GM21526 (cell line): ENCODE measurements around the gene RPS15.

Experiments
- ATAC-seq: cut with Tn5 transposase; IDR thresholded peaks from one replicate; pipeline ENCODE4 v1.9.1; 2021; ENCODE audit warnings: moderate library complexity; ENCODE audit not compliant: unreplicated experiment, low FRiP score

RPS15 gene

DNA sequence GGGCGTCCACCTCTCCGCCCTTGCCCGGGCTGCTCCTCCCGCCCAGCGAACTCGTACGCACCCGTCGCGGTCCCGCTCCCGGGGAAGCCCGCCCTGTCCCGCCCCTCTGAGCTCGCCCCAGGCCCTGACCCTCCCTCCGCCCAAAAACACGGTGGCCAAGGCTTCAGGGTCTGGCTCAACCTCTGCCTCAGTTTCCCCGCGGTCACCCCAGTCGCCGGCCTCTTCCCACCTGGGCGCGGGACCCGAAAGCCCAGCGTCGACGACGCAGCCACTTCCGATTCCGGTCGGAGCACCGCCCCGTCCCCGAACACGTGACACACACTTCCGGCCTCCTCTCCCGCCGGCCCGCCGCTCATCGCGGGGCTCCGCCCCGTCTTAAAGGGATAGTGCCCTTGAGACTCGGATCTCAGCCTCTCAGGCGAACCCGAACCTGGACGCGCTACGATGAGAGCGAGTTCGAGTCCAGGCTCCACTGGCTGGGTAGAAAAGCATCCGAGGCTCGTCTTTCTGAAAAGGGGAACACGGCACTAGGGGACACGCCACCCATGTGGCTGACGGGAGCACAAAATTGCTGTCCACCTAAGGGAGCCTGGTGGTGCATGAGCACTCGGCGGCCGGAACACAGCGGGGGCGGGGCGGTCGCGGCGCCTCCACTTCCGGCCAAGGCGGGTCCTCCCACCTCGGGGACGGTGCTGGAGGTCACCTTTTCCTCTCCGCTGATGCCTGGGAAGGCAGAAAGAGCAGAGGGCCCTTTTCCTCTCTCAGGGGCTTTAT lies 40.9 kb downstream of the RPS15 start, which contains the start of gene C19orf25:
Gene C19orf25 (minus strand): TSS at position 282 of the 774 bp plus-strand sequence. CDS start 312 bp downstream, outside the sequence.
- ATAC-seq, result peak; percentile 73

DNA sequence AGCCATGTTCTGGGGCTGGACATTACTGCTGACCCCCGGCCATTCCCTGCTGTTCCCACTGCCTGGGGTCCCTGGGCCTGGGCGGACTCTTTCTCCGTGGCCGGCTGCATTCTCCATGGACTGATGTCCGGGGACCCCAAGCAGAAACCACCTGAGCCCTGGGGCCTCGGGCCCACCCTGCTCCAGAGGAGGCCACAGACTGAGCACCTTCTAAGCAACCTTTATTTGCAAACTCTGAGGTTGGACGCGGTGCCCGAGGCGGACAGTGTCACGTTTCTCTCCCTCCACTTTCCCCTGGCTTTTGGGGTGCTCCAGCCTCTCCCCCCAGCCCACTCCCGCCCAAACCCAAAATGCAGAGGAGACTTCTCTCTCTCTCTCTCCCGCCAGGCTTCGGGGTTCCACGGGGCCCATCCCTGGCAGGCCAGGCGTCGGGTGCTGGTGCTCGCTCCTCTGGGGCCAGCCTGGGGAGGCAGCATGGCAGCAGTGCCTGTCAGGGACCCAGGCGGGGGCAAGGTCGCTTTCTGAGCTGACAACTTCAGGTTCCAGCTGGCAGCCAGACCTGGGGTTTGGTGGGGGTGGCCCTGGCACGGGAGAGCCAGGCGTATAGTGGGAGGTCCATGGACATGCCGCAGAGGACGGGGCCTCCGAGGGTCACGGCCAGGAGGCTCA lies 43.2 kb downstream of the RPS15 start:
- no peak for ATAC-seq

DNA sequence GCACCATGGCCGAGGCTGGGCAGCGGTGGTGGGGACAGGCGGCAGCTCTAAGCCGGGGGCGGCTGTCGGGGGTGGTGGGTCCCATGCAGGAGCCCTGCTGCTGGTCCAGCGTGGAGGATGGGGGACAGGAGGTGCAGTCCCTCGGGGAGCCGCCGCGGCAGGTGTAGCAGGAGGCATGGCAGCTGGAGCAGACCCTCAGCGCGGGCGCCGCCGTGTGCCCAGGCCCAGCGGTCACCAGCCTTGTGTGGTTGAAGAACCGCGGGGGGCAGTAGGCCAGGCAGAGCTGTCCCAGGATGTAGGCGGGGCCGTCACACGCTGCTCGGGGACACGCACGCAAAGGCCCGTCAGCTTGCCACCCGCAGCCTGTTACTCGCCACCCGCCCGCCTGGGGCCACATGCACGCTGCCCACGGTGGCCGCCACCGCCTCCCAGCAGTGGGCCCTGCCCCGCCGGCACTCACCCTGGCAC lies 43.7 kb downstream of the RPS15 start:
- no peak for ATAC-seq

DNA sequence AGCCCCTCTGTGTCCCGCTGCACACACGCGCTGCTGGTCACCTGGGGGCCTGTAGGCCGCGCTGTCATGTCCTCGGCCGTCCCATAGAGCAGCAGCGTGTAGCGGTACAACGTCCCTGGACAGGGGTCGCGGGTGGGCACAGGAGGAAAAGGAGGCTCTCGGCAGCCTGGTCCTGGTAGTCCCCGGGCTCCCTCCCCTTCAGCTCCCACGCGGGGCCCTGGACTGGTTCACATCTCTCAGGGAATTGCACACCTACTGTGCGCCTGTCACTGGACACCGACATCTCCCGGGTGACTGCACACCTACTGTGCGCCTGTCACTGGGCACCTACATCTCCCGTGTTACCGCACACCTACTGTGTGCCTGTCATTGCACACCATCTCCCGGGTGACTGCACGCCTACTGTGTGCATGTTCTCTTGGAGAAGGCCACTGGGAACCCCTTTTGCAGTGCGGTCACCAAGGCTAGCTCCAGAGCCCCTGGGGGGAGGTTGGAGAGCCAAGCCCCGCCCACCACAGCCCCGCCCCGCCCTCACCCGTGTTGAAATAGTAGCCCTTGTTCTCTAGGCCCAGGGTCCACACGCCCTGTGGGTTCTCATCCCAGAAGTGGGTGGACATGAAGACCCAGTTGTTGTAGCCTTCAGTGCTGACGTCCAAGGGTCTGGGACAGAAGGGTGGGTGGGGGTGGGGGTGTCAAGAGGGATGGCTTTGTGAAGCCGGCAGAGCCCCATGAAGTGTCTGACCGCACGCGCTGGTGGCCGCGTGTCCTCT lies 44.4 kb downstream of the RPS15 start:
- ATAC-seq, result no peak

DNA sequence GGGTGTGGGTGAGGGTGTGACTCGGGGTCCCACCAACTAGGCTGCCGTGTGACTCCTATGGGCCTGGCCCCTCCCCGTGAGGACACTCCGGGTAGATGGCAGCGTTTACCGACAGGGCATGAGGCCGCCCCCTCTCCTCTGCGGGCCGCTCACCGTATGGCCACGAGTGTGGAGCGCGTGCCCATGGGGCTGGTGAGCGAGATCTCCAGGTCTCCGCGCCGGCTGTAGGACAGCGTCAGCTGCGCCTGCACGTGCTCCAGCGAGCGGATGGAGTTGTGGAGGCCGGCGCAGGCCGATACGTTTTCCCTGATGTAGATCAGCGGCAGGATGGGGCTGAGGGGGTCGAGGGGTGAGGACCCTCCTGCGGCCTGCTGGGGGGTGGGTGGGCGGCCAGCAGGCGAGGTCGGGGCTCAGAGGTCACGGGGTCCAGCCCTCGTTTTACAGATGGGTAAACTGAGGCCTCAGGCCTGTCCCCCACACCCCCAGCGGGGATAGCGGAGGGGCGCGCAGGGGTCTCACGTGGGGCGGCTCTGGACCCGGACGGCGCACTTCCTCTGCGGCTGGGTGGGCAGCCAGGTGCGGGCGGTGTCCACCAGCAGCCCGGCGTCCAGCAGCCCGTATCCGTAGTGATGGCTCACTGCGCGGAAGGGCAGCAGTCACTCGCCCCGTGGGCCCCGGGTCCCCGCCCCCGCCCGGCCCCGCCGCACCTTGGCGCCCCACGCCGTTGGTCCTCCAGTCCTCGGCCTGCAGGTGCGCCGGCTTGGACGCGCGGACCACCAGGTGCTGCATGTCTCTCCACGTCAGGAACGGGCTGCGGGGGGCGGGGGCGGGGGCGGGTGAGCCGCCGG lies 45.2 kb downstream of the RPS15 start:
- ATAC-seq, result no peak

DNA sequence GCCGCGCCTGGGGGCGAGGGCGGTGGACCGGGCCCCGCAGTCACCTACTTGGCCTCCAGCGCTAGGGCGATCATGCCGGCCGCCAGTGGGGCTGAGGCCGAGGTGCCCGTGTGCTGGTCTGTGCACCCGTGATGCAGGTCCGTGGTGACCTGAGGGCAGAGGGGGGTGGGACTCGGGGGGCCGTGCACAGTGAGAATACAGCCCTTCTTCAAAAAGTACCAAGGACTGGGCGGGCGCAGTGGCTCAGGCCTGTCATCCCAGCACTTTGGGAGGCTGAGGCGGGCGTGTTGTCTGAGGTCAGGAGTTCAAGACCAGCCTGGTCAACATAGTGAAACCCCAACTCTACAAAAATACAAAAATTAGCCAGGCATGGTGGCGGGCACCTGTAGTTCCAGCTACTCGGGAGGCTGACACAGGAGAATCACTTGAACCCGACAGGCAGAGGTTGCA lies 45.8 kb downstream of the RPS15 start:
- ATAC-seq, result no peak

DNA sequence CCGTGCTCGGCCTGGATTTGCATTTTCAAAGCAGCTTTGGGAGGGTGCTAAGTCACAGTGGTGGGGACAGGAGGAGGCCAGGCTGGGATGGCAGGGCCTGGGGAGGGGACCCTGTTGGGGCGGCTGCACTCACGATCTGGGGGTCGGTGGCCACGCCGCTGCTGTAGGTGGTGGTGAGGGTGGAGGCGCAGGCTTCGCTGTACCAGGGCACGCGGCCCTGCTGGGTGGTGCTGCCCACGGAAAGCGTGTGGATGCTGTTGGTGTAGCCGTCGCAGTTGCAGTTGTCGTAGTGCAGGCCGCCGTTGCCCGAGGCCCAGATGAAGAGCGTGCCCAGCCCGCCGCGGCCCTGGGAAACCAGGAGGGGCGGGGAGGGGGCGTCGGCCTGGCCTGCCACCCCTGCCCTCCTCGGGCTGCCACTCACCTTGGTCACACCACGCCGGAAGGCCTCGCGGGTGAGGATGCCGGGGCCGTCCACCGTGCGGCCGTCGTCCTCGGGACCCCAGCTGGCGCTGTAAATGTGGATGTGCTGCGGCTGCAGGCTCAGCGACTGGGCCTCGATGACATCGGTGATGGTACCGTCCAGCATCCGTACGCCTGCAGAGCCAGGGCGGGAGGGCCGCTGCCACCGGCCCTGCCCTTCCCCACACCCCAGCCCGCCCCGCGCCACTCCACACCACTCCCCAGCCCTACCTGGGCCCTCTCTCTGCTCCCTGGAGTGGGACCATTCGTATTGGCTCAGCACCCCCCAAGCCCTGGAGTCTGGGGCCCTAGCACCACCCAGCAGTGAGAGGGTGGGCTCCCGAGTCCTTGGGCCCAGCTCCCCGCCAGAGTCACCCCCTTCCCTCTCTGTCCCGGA lies 48.8 kb downstream of the RPS15 start:
- ATAC-seq, result no peak

DNA sequence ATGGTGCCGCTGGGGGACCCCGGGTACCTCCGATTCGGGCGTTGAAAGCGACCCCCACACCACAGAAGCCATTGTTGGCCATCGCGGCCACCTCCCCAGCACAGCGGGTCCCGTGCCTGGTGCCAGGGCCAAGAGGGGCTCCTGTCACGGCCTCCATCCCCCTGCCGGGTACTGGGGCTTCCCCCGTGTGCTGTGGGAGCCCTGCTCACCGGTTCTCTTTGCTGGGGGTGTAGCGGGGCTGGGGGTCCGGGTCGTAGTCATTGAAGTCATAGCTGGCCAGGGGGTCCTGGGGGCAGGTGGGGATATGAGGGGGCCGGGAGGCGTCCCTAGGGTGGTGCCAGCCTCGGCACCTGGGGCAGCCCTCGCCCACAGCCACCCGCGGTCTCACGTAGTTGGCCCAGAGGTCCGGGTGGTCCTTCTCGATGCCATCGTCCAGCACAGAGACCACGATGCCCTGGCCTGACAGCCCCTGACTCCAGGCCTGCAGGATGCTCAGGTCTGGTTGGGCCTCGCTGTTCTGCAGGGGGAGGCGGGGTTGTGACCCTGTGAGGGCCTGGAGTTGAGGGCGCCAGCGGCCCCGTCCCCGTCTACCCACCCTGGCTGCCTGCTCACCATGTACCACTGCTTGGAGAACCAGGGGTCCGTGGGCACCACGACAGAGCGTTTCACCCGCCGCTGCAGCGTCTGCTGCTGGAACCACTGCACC lies 49.5 kb downstream of the RPS15 start:
- ATAC-seq, result no peak

DNA sequence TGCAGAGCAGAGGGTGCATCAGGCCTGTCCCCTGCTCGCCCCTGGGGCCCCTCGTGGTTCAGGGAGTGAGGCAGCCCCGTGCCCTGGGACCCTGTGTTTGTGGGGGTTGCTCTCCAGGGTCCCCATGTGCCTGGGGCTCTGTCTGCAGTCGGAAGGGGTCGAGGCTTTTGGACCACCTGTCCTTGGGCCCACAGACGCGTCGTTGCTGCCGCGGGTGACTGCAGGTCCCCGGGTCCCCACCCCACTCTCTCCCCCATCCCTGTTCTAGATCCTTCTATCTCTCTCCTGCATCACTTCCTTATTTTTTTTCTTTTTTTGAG lies 50.0 kb downstream of the RPS15 start:
- no peak for ATAC-seq

DNA sequence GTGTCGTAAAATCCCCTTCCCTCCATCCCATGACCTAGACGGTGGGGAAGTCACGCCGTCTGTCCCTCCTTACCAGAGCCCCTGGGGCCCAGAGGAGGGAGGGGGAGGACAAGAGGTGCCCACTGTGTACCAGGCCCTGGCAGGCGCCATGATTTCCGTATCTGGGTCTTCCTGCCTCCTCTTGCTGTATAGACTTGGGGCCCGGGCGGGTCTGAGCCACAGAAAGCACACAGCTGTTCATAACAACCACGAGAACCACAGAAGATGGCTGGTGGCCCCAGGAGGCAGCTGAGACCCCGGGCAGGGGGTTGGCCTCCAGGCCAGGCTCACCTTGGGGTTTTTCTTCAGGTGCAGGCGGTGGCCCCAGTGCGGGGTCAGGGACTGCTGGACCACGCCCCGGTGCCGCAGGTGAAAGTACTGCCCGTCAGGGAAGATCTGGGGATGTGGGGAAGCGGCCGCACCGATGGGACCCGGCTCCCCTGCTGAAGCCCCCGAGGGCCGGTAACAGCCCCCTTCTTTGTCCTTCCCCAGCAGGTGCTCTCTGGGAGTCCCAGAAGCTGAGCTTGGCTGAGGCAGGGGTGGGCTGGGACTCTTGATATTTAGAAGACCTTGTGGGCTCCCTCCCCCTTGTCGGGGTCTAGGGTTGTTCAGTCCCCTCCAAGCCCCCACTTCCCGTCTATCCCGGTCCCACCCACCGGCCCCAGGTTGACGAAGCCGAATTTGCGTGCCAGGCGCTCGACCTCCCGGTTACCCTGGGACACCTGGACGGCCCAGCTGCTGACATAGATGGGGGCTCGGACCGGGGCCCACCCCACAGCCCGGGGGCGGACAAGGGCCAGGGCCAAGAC lies 51.5 kb downstream of the RPS15 start:
- no peak for ATAC-seq
